IPS-20b (cell line): Measurements from ENCODE around the gene FPR1.

ENCODE experiments used
- H3K27ac ChIP-seq: one replicate; pipeline ENCODE4 v1.5.1; 2013; ENCODE audit warnings: low read length
- H3K27me3 ChIP-seq: 2 replicates; pipeline ENCODE4 v1.6.1; 2013; ENCODE audit warnings: mild to moderate bottlenecking, low read length, inconsistent platforms; ENCODE audit not compliant: insufficient read depth
- H3K36me3 ChIP-seq: 2 replicates; pipeline ENCODE4 v1.6.1; 2013; ENCODE audit warnings: low read depth, mild to moderate bottlenecking, inconsistent platforms, low read length, moderate library complexity; ENCODE audit not compliant: insufficient read depth
- H3K4me1 ChIP-seq: 2 replicates; pipeline ENCODE4 v1.6.1; 2013; ENCODE audit warnings: mild to moderate bottlenecking, control low read depth, inconsistent platforms, low read length, moderate library complexity; ENCODE audit not compliant: insufficient read depth
- H3K4me3 ChIP-seq: 2 replicates; pipeline ENCODE4 v1.5.1; 2013; ENCODE audit warnings: mild to moderate bottlenecking, low read length, inconsistent platforms
- H3K9ac ChIP-seq: 2 replicates; pipeline ENCODE4 v1.6.1; 2013; ENCODE audit warnings: low read depth, mild to moderate bottlenecking, inconsistent platforms, low read length, moderate library complexity
- H3K9me3 ChIP-seq: 2 replicates; pipeline ENCODE4 v1.6.1; 2013; ENCODE audit warnings: mild to moderate bottlenecking, low read depth, low read length, inconsistent platforms; ENCODE audit not compliant: insufficient read depth

The FPR1 gene

DNA sequence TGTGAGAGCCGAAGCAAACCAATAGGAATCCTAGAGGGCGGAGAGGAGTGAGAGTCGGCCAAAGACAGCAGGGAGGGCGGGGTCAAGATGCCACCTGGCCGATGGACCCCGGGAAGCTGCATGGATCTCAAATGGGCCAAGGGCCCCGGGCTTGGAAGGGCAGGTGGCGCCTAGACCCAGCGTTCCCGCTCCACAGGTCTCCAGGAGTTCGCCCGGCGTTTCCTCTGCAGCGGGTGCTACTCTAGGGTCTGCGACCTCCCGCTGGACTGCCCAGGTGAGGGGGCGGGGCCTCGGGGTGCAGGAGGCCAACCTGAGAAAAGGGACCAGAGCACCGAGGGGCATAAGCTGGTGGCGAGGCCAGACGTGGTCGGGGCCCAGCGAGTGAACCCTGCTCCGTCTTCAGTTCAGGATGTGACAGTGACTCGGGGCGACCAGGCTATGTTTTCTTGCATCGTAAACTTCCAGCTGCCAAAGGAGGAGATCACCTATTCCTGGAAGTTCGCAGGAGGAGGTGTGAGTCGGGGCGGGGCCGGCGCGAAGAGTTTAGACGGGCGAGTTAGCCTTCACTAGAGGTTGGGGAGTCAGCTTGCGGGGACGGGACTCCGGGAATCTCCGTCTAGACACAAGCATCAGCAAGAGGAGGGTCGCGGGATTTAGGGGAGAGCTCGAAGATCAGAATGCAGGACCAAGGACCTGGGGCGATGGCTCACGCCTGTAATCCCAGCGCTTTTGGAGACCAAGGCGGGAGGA, 48.7 kb downstream of the FPR1 start:
- H3K9ac ChIP-seq: peak overlapping the region; percentile 47; the same call in 1 of the 2 replicates
- H3K4me1 ChIP-seq: peaks cover 8% of the 10 kb centered on the region; the same call in 1 of the 2 replicates
- peak overlapping the region; percentile 82 for H3K4me3 ChIP-seq
- H3K27ac ChIP-seq: no peak overlapping the region
- H3K9me3 ChIP-seq: no peaks in the 10 kb centered on the region
- H3K36me3 ChIP-seq: peaks cover 13% of the 10 kb centered on the region
- peaks cover 7% of the 10 kb centered on the region; the same call in 1 of the 2 replicates for H3K27me3 ChIP-seq

DNA sequence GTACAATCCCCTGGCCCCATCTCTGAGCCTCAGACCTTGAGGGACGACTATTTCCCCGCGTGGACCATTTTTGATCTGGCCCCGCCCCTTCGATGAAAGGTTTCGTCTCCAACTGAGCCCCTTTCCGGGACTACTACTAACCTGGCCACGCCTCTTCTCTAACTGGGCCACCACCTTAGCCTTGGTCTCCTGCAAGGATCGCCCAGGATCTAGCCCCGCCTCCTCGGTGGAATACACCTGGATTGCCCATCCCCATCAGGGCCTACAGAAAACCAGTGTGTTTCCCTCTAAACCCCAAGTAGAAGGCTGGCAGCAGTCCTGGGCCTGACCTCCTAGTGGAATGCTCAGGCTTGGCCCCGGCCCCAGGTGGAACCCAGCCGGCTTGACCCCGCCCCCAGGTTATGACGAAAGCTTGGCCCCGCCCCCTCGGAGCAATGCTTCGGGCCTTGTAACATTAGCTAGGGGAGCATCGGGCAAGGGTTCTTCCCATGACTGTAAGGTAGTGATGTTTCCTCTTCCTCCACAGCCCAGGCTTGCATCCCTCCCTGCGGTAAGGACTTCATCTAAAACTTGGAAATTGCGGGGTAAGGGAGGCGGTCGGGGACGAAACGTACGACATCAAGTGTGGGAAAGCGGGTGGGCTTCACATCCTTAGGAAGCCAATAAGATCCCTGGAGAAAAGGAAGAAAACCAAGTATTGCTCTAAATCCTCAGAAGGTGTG, 49.4 kb downstream of the FPR1 start:
- peak overlapping the region; percentile 47; the same call in 1 of the 2 replicates for H3K9ac ChIP-seq
- peak overlapping the region; percentile 82 for H3K4me3 ChIP-seq
- H3K27ac ChIP-seq: peak overlapping the region; percentile 49
- peaks cover 8% of the 10 kb centered on the region; the same call in 1 of the 2 replicates for H3K4me1 ChIP-seq
- peaks cover 7% of the 10 kb centered on the region; the same call in 1 of the 2 replicates for H3K27me3 ChIP-seq
- no peaks in the 10 kb centered on the region for H3K9me3 ChIP-seq
- H3K36me3 ChIP-seq: peaks cover 18% of the 10 kb centered on the region

DNA sequence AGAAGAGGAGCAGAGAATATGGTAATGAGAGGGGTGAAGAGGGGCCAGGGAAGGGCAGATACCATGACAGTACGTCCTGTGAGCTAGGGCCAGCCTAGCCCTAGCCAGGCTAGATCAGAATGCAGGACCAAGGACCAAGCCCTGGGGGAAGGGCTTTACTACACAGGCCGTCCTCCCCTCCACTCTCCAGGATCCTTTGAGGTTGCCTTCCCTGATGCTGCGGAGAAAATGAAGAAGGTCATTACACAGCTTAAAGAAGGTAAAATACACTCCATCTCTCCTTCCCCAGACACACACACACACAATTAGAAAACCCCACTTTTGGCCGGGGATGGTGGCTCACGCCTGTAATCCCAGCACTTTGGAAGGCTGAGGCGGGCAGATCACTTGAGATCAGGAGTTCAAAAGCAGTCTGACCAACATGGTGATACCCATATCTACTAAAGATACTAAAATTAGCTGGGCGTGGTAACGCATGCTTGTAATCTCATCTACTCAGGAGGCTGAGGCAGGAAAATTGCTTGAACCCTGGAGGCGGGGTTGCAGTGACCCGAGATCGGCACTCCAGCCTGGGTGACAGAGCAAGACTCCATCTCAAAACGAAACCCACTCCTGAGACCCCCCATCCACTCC, 50.1 kb downstream of the FPR1 start:
- Histone ChIP-seq H3K9me3 (no peaks in the 10 kb centered on the region), H3K9ac (peak overlapping the region; percentile 43; the same call in 1 of the 2 replicates), H3K36me3 (peaks cover 18% of the 10 kb centered on the region), H3K4me3 (peak overlapping the region; percentile 82; the same call in 1 of the 2 replicates), H3K4me1 (peaks cover 8% of the 10 kb centered on the region; the same call in 1 of the 2 replicates), H3K27me3 (peaks cover 7% of the 10 kb centered on the region; the same call in 1 of the 2 replicates), H3K27ac (peak overlapping the region; percentile 49)

DNA sequence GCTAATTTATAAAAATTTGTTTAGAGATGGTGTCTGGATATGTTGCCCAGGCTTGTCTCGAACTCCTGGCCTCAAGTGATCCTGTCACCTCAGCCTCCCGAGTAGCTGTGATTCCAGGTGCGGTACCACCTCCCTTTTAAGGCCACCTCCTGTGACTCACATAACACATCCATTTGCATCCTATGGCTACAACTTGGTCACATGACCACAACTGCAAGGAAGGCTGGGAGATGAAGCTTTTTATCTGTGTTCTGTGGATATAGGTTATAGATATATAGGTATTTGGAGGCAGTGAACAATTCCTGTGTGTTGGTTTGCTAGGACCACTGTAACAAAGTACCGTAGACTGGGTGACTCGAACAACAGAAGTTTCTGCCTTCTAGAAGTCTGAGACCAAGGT, 52.5 kb downstream of the FPR1 start:
- Histone ChIP-seq H3K9me3 (no peaks in the 10 kb centered on the region), H3K27me3 (peaks cover 7% of the 10 kb centered on the region; the same call in 1 of the 2 replicates), H3K4me3 (no peak overlapping the region), H3K27ac (no peak overlapping the region), H3K9ac (no peak overlapping the region), H3K4me1 (peaks cover 8% of the 10 kb centered on the region; the same call in 1 of the 2 replicates), H3K36me3 (peaks cover 10% of the 10 kb centered on the region)

DNA sequence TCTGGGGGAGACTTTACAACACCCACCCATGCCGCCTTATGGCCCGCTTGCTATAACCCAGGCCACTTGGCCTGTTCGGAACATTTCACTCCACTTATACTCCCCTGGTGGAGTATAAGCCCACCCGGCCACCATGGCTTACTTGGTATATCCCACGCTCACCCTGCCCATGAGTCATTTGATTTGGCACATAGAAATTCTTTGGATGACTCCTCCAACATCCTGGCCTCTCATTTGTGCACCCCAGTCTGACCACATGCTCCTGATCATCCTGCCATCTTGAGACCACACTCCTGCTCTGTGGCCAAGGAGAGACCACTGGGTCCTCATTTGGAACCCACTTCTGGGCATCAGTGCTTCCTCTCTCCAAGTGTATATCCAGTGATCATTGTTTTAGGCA, 53.4 kb downstream of the FPR1 start:
- peaks cover 12% of the 10 kb centered on the region for H3K36me3 ChIP-seq
- H3K4me1 ChIP-seq: peaks cover 8% of the 10 kb centered on the region; the same call in 1 of the 2 replicates
- no peak overlapping the region for H3K4me3 ChIP-seq

DNA sequence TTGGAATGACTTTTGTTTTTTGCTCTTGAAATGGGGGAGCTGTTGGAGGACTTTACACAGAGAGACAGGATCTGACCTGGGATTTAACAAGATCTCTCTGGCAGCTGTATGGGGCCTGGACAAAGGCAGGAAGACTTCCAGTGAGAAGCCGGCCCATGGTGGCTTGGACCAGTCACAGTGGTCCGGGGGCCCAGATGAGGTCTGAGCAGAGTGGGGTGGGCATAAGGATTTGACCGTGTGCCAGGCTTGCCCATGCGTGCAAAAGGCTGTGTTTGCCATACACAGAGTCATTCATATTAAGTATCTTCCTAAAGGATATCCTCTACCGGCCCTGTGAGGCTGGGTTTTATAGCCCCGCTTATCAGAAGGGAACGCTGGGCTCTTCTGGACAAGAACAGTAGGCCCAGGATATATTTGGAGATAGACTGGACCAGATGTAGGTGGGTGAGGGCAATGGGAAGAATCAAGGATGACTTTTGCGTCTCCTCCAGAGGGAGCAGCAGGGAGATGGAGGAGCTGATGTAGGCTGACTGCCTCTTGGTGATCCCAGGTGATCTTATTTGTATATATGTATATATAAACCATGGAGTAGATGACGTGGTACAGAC, 54.4 kb downstream of the FPR1 start:
- Histone ChIP-seq H3K27ac (no peak overlapping the region), H3K9ac (no peak overlapping the region), H3K27me3 (no peaks in the 10 kb centered on the region), H3K9me3 (no peaks in the 10 kb centered on the region), H3K4me3 (no peak overlapping the region), H3K36me3 (peaks cover 14% of the 10 kb centered on the region), H3K4me1 (peaks cover 5% of the 10 kb centered on the region; the same call in 1 of the 2 replicates)

More for the DNA sequence above, 53.4 kb downstream of the FPR1 start:
- peaks cover 4% of the 10 kb centered on the region; the same call in 1 of the 2 replicates for H3K27me3 ChIP-seq
- no peak overlapping the region for H3K27ac ChIP-seq
- no peaks in the 10 kb centered on the region for H3K9me3 ChIP-seq
- H3K9ac ChIP-seq: no peak overlapping the region

DNA sequence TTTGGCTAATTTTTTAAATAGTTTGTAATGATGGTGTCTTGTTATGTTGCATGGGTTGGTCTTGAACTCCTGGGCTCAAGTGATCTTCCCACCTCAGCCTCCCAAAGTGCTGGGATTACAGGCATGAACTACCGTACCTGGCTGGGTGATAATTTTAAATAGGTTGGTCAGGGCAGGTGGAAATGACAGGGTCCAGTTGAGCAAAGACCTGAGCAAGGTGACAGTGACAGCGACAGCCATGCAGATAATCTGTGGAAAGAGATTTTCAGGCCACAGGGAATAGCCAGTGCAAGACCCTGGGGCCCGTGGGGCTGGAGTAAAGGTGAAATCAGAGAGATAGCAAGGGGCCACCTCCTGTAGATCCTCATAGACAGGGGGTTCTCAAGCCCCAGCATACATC, 55.1 kb downstream of the FPR1 start:
- Histone ChIP-seq H3K27ac (no peak overlapping the region), H3K27me3 (no peaks in the 10 kb centered on the region), H3K4me1 (peaks cover 5% of the 10 kb centered on the region; the same call in 1 of the 2 replicates), H3K36me3 (peaks cover 14% of the 10 kb centered on the region), H3K9ac (no peak overlapping the region), H3K9me3 (no peaks in the 10 kb centered on the region), H3K4me3 (no peak overlapping the region)
